H9 (cell line): ENCODE measurements around the gene TRIO. TPM values are rescaled to one million over a fixed set of nuclear protein-coding genes. Genes with fewer than 3 reads are reported as not detected.
A peak's percentile ranks its signal among the peaks of the same experiment; 100 is the strongest.

Source experiments
- DNase-seq: peaks from one replicate; pipeline ENCODE4 v3.0.0-alpha.2; 2017
- H2AFZ ChIP-seq: one replicate; pipeline ENCODE4 v1.6.1; 2013; ENCODE audit warnings: mild to moderate bottlenecking, low read length, control low read depth, moderate library complexity
- H2AK5ac ChIP-seq: 2 replicates; pipeline ENCODE4 v1.6.1; 2013; ENCODE audit warnings: low read length, control low read depth, mixed read lengths; ENCODE audit not compliant: insufficient read length
- H2BK120ac ChIP-seq: one replicate; pipeline ENCODE4 v1.6.1; 2013; ENCODE audit warnings: low read depth, mild to moderate bottlenecking, low read length, control low read depth, inconsistent platforms; ENCODE audit not compliant: poor library complexity, severe bottlenecking
- H2BK12ac ChIP-seq: 2 replicates; pipeline ENCODE4 v1.6.1; 2013; ENCODE audit warnings: low read length, control low read depth, mixed read lengths, low read depth; ENCODE audit not compliant: insufficient read length
- H2BK15ac ChIP-seq: 2 replicates; pipeline ENCODE4 v1.6.1; 2013; ENCODE audit warnings: low read depth, low read length, control low read depth
- H2BK20ac ChIP-seq: one replicate; pipeline ENCODE4 v1.6.1; 2013; ENCODE audit warnings: low read depth, mild to moderate bottlenecking, low read length, control low read depth, inconsistent platforms; ENCODE audit not compliant: poor library complexity, severe bottlenecking
- H2BK5ac ChIP-seq: 2 replicates; pipeline ENCODE4 v1.6.1; 2013; ENCODE audit warnings: low read length, control low read depth, mixed read lengths; ENCODE audit not compliant: insufficient read length
- H3K14ac ChIP-seq: 2 replicates; pipeline ENCODE4 v1.6.1; 2013; ENCODE audit warnings: low read length, control low read depth; ENCODE audit not compliant: insufficient read depth
- H3K18ac ChIP-seq: 2 replicates; pipeline ENCODE4 v1.6.1; 2013; ENCODE audit warnings: low read depth, mild to moderate bottlenecking, mixed read lengths, low read length, control low read depth; ENCODE audit not compliant: insufficient read length
- H3K23ac ChIP-seq: 2 replicates; pipeline ENCODE4 v1.6.1; 2013; ENCODE audit warnings: low read length, control low read depth, mixed read lengths, low read depth; ENCODE audit not compliant: insufficient read length
- H3K23me2 ChIP-seq: 2 replicates; pipeline ENCODE4 v1.6.1; 2013; ENCODE audit warnings: low read depth, mild to moderate bottlenecking, mixed read lengths, low read length, control low read depth; ENCODE audit not compliant: insufficient read length, poor library complexity, severe bottlenecking
- H3K27ac ChIP-seq: 2 replicates; pipeline ENCODE4 v1.5.1; 2013; ENCODE audit warnings: low read length, control low read depth, mixed read lengths, low read depth; ENCODE audit not compliant: insufficient read length
- H3K27me3 ChIP-seq: 2 replicates; pipeline ENCODE4 v1.6.1; 2013; ENCODE audit warnings: low read length, control low read depth, inconsistent platforms; ENCODE audit not compliant: insufficient read depth
- H3K4ac ChIP-seq: 2 replicates; pipeline ENCODE4 v1.6.1; 2013; ENCODE audit warnings: low read depth, mild to moderate bottlenecking, control low read depth, inconsistent platforms, low read length, moderate library complexity
- H3K4me1 ChIP-seq: 2 replicates; pipeline ENCODE4 v1.6.1; 2013; ENCODE audit warnings: low read length, control low read depth, inconsistent platforms; ENCODE audit not compliant: insufficient read depth
- H3K4me2 ChIP-seq: 2 replicates; pipeline ENCODE4 v1.6.1; 2013; ENCODE audit warnings: low read length, control low read depth, mixed read lengths; ENCODE audit not compliant: insufficient read length, insufficient read depth
- H3K56ac ChIP-seq: 2 replicates; pipeline ENCODE4 v1.6.1; 2013; ENCODE audit warnings: low read depth, mild to moderate bottlenecking, mixed read lengths, low read length, control low read depth; ENCODE audit not compliant: insufficient read length
- H3K79me1 ChIP-seq: 2 replicates; pipeline ENCODE4 v1.6.1; 2013; ENCODE audit warnings: low read depth, mild to moderate bottlenecking, moderate library complexity, low read length, control low read depth, inconsistent platforms; ENCODE audit not compliant: insufficient read depth, poor library complexity, severe bottlenecking
- H3K79me2 ChIP-seq: 2 replicates; pipeline ENCODE4 v1.6.1; 2013; ENCODE audit warnings: low read length, control low read depth, inconsistent platforms; ENCODE audit not compliant: insufficient read depth
- H3K9ac ChIP-seq: 2 replicates; pipeline ENCODE4 v1.6.1; 2013; ENCODE audit warnings: low read length, control low read depth, mixed read lengths; ENCODE audit not compliant: insufficient read length; ENCODE audit errors: extremely low read depth
- H3K9me3 ChIP-seq: one replicate; pipeline ENCODE4 v1.6.1; 2013; ENCODE audit warnings: low read depth, low read length, inconsistent platforms; ENCODE audit not compliant: control insufficient read depth
- H3T11ph ChIP-seq: one replicate; pipeline ENCODE4 v1.6.1; 2013; ENCODE audit warnings: mild to moderate bottlenecking, low read length, control low read depth, inconsistent platforms
- H4K20me1 ChIP-seq: one replicate; pipeline ENCODE4 v1.6.1; 2013; ENCODE audit not compliant: control insufficient read depth, insufficient read length, insufficient read depth
- H4K5ac ChIP-seq: 2 replicates; pipeline ENCODE4 v1.6.1; 2013; ENCODE audit warnings: low read depth, mild to moderate bottlenecking, mixed read lengths, low read length, control low read depth; ENCODE audit not compliant: insufficient read length
- H4K8ac ChIP-seq: replicated peaks from 2 replicates; pipeline ENCODE4 v1.6.1; 2013; ENCODE audit warnings: low read length, control low read depth, mixed read lengths, low read depth; ENCODE audit not compliant: insufficient read length
- H4K91ac ChIP-seq: 2 replicates; pipeline ENCODE4 v1.6.1; 2013; ENCODE audit warnings: low read depth, mild to moderate bottlenecking, moderate library complexity, mixed read lengths, low read length, control low read depth; ENCODE audit not compliant: insufficient read length
- H3K27ac Mint-ChIP-seq, 3 experiments: 2 replicates in 2 of 3; 3 replicates in 1 of 3; pipeline ENCODE4 v1.8.0; 2020 to 2021; ENCODE audit warnings: mixed read lengths in 3 of 3, mild to moderate bottlenecking in 1 of 3, moderate library complexity in 1 of 3
- H3K27me3 Mint-ChIP-seq: 2 replicates; pipeline ENCODE4 v1.8.0; 2021; ENCODE audit warnings: low read depth, mild to moderate bottlenecking, moderate library complexity, mixed read lengths
- H3K36me3 Mint-ChIP-seq, 3 experiments: 2 replicates in 2 of 3; 3 replicates in 1 of 3; pipeline ENCODE4 v1.8.0; 2020 to 2021; ENCODE audit warnings: low read depth in 3 of 3, mixed read lengths in 3 of 3; ENCODE audit not compliant: insufficient read depth in 1 of 3
- H3K4me1 Mint-ChIP-seq, 2 experiments: 2 replicates each; pipeline ENCODE4 v1.8.0; 2020; ENCODE audit warnings: mixed read lengths in 2 of 2
- H3K4me3 Mint-ChIP-seq, 2 experiments: 2 replicates in 1 of 2; 3 replicates in 1 of 2; pipeline ENCODE4 v1.8.0; 2020 to 2021; ENCODE audit warnings: mild to moderate bottlenecking in 2 of 2, mixed read lengths in 2 of 2, moderate library complexity in 1 of 2
- H3K9me3 Mint-ChIP-seq, 2 experiments: 2 replicates in 1 of 2; 3 replicates in 1 of 2; pipeline ENCODE4 v1.8.0; 2020; ENCODE audit warnings: mild to moderate bottlenecking in 2 of 2, mixed read lengths in 2 of 2, moderate library complexity in 1 of 2
- WGBS: extraction: QIAGEN DNeasy Blood & Tissue Kit; methylation state at CpG from one replicate; pipeline ENCODE4 v1.1.7; 2013; ENCODE audit warnings: missing lambda C conversion rate, low lambda C conversion rate, mixed read lengths; ENCODE audit not compliant: insufficient read length; ENCODE audit errors: extremely low coverage; 5-methylcytosine and 5-hydroxymethylcytosine counted together
- total RNA-seq: library from RNA; stranded (reverse); gene quantifications from 2 replicates; pipeline ENCODE4 v1.2.1, GENCODE V29; 2021
- TF ChIP-seq, protein P1 (sequence below): fragments of 200-600 bp; sonication (generic); conservative IDR thresholded peaks from 3 replicates; pipeline ENCODE4 v1.8.0; 2021; ENCODE audit warnings: antibody characterized with exemption, mild to moderate bottlenecking

TRIO gene
- total RNA-seq, 1 experiment from 2014 or later, result 87.8 TPM

DNA sequence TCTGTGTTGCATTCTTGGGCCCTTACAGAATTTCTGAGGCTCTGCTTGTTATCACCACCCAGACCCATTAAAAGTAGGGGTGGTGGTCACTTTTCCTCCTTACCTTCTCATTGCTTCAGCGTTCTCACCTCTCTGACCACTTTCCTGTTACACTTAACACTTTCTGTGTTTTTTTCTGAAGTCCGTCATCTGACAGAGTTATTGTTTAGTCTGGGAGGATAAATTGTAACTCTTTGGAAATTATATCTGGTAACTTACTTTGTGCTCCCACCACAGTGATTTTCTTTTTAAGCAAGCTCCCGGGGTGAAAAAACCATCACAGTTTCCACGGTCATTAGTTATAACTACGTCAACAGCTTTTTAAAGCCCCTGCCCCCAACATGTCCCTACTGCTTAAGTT is 227.2 kb downstream of the TRIO start:
- H3K79me2 ChIP-seq, result no peaks in the 10 kb centered on the region
- no peak overlapping the region for H3K14ac ChIP-seq
- no peak overlapping the region for H3K18ac ChIP-seq
- no peaks in the 10 kb centered on the region for H3K79me1 ChIP-seq
- H3K9me3 ChIP-seq, result no peaks in the 10 kb centered on the region
- TF ChIP-seq, protein P1, sequence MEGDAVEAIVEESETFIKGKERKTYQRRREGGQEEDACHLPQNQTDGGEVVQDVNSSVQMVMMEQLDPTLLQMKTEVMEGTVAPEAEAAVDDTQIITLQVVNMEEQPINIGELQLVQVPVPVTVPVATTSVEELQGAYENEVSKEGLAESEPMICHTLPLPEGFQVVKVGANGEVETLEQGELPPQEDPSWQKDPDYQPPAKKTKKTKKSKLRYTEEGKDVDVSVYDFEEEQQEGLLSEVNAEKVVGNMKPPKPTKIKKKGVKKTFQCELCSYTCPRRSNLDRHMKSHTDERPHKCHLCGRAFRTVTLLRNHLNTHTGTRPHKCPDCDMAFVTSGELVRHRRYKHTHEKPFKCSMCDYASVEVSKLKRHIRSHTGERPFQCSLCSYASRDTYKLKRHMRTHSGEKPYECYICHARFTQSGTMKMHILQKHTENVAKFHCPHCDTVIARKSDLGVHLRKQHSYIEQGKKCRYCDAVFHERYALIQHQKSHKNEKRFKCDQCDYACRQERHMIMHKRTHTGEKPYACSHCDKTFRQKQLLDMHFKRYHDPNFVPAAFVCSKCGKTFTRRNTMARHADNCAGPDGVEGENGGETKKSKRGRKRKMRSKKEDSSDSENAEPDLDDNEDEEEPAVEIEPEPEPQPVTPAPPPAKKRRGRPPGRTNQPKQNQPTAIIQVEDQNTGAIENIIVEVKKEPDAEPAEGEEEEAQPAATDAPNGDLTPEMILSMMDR, result no peak
- no peaks in the 10 kb centered on the region for H3K27me3 ChIP-seq
- H4K8ac ChIP-seq, result no peak overlapping the region
- H3K23me2 ChIP-seq, result no peaks in the 10 kb centered on the region
- H3T11ph ChIP-seq, result no peak overlapping the region
- H2AK5ac ChIP-seq, result no peak overlapping the region
- H2AFZ ChIP-seq, result no peak overlapping the region
- no peak overlapping the region for H3K9ac ChIP-seq
- H3K23ac ChIP-seq, result no peak overlapping the region
- WGBS, result no CpG with 5 or more reads among the region's 5 CpGs
- H3K56ac ChIP-seq, result no peak overlapping the region
- H4K91ac ChIP-seq, result no peak overlapping the region
- Mint-ChIP-seq H3K27me3 (no peaks in the 10 kb centered on the region; the same call in 1 of the 2 replicates), H3K36me3 (peaks cover 48 to 85% (median 70%) of the 10 kb centered on the region in 3 experiments; a peak in 6 of 7 replicates), H3K4me1 (peaks cover 10 to 18% of the 10 kb centered on the region in 2 experiments), H3K9me3 (no peaks in the 10 kb centered on the region), H3K27ac (peak overlapping the region in 1 of 3 experiments; percentile 5; a peak in 1 of 7 replicates), H3K4me3 (no peak overlapping the region)
- no peak overlapping the region for H3K4me2 ChIP-seq
- no peak overlapping the region for H2BK20ac ChIP-seq
- H3K4me1 ChIP-seq, result peaks cover 3% of the 10 kb centered on the region; the same call in 1 of the 2 replicates
- no peak for DNase-seq
- no peak overlapping the region for H3K4ac ChIP-seq
- H3K27ac ChIP-seq, result no peak overlapping the region
- H4K5ac ChIP-seq, result no peak overlapping the region
- H2BK120ac ChIP-seq, result no peak overlapping the region
- no peak overlapping the region for H2BK12ac ChIP-seq
- no peaks in the 10 kb centered on the region for H4K20me1 ChIP-seq
- no peak overlapping the region for H2BK5ac ChIP-seq
- H2BK15ac ChIP-seq, result no peak overlapping the region
